ENCODE results near the gene COMT. TPM values are rescaled to one million over a fixed set of nuclear protein-coding genes. Genes with fewer than 3 reads are reported as not detected.
A peak's percentile ranks its signal among the peaks of the same experiment; 100 is the strongest.

The COMT gene
- total RNA-seq, 1 experiment from 2014 or later = 96.0 TPM

DNA sequence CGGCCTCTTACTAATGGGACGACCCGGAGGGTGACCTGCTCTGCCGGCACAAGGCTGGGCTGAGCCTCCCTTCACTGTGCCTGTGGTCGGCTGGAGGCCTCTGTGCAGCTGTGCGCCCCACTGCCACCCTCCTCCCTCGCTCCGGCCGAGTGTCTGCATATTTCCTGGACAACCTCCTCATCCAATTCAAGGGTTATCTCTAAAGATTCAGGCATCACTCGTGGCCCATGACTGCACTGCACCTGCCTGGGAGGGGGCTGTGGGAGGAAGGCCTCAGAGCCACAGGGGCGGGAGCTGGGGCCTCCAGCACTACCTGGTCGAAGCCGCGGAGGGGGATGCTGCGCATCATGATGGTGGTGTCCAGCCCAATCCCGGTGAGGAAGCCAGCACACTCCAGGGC is 43.8 kb upstream of the COMT start:
- CTCF ChIA-PET = interaction anchor here (0.6 kb wide), 1 partner anchor 14 kb away, joined by 4 read pairs; no protein-coding TSS in a partner anchor
- intact Hi-C loops (cut with micrococcal nuclease; ENCODE audit: unreplicated experiment) = no loop called here
- no peaks in the 10 kb centered on the region for H3K27me3 Mint-ChIP-seq (ENCODE audit: insufficient read depth, unreplicated experiment)
- H3K9me3 Mint-ChIP-seq (ENCODE audit: unreplicated experiment) = no peaks in the 10 kb centered on the region
- H3K4me1 ChIP-seq = no peaks in the 10 kb centered on the region
- no peaks in the 10 kb centered on the region for H3K36me3 ChIP-seq (ENCODE audit: control insufficient read depth, insufficient read depth, low read length)
- no peak for DNase-seq
- TF ChIP-seq, protein P1, sequence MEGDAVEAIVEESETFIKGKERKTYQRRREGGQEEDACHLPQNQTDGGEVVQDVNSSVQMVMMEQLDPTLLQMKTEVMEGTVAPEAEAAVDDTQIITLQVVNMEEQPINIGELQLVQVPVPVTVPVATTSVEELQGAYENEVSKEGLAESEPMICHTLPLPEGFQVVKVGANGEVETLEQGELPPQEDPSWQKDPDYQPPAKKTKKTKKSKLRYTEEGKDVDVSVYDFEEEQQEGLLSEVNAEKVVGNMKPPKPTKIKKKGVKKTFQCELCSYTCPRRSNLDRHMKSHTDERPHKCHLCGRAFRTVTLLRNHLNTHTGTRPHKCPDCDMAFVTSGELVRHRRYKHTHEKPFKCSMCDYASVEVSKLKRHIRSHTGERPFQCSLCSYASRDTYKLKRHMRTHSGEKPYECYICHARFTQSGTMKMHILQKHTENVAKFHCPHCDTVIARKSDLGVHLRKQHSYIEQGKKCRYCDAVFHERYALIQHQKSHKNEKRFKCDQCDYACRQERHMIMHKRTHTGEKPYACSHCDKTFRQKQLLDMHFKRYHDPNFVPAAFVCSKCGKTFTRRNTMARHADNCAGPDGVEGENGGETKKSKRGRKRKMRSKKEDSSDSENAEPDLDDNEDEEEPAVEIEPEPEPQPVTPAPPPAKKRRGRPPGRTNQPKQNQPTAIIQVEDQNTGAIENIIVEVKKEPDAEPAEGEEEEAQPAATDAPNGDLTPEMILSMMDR (IDR thresholded peaks at IDR 0.05; ENCODE audit: insufficient read depth in 1 of 2, low read depth in 1 of 2, low read length in 1 of 2, severe bottlenecking in 1 of 2, unreplicated experiment in 1 of 2) = no peak
- no peaks in the 10 kb centered on the region for H3K9me3 ChIP-seq
- peaks cover under 1% of the 10 kb centered on the region for H3K4me1 Mint-ChIP-seq (ENCODE audit: low read depth, unreplicated experiment)
- POLR2A ChIA-PET = no interaction called here
- no peak overlapping the region for H3K4me3 ChIP-seq (ENCODE audit: low read depth, low read length)
- no peak overlapping the region for H3K27ac Mint-ChIP-seq (ENCODE audit: unreplicated experiment)
- no TSS peak for BruUV-seq (replicated peaks)
- no peak overlapping the region for H3K4me3 Mint-ChIP-seq (ENCODE audit: unreplicated experiment)
- H3K36me3 Mint-ChIP-seq (ENCODE audit: insufficient read depth, unreplicated experiment) = peaks cover 5% of the 10 kb centered on the region
- no peaks in the 10 kb centered on the region for H3K27me3 ChIP-seq (replicated peaks; ENCODE audit: control insufficient read depth, insufficient read depth, low read length)

DNA sequence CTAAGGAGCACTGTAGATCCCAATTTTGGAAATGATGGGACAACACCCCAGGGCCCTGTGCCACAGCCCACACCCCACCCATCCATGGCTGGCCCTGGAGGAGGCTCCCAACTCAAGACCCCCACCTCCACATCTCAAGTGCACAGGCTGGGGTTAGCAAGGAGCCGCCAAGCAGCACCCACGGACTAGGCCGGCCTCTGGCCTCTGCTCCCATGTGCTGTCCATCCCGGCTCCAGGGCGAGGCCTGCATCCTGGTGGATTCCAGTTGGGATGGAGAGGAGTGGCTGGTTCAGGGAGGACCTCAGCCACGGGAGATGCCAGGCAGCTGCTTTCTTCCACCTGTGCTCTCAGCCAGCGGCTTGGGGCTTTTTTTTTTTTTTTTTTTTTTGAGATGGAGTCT is 43.4 kb upstream of the COMT start:
- TF ChIP-seq, protein P1 (IDR thresholded peaks at IDR 0.05; ENCODE audit: insufficient read depth in 1 of 2, low read depth in 1 of 2, low read length in 1 of 2, severe bottlenecking in 1 of 2, unreplicated experiment in 1 of 2) = no peak
- POLR2A ChIA-PET = no interaction called here
- no peak overlapping the region for H3K27ac Mint-ChIP-seq (ENCODE audit: unreplicated experiment)

DNA sequence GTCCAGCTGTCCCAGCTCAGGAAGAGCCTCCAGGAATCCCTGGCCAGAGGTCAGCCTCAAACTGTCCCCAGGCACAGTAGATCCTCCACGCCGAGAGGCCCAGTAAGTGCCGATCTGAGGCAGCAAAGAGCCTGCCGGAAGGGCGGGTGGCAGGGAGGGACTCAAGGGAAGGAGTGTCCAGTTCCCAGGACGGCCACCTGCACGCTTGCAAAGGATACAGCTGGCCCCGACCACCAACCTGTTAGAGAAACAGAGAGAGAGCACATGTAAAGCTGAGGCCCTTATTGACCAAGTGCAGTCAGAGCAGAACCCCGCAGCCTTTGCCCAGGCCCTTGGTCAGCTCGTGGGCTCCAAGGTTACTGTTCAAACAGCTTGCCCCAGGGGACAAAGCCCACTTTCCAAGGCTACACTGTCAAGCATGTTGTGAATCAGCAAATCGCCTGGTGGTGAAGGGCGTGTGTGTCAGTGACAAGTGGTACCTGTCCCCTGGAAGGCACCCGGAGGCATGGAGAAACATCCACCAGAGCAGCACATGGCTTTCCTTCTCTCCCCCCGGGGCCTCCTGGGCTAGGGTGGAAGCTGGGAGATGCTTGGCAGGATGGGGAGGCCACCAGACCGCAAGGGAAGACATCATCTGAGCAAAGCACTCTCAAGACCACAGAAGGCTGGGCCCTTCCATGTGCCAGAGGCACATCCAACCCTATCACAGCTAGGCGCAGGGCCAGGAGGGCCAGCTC is 42.6 kb upstream of the COMT start:
- H3K36me3 ChIP-seq (ENCODE audit: control insufficient read depth, insufficient read depth, low read length) = no peaks in the 10 kb centered on the region
- no TSS peak for BruUV-seq (replicated peaks)
- H3K27me3 ChIP-seq (replicated peaks; ENCODE audit: control insufficient read depth, insufficient read depth, low read length) = no peaks in the 10 kb centered on the region
- H3K36me3 Mint-ChIP-seq (ENCODE audit: insufficient read depth, unreplicated experiment) = peaks cover 5% of the 10 kb centered on the region
- no peak for DNase-seq
- H3K27me3 Mint-ChIP-seq (ENCODE audit: insufficient read depth, unreplicated experiment) = no peaks in the 10 kb centered on the region
- ChIA-PET CTCF (interaction anchor here (0.6 to 1.1 kb wide), 2 partner anchors 169 to 410 kb away, joined by 3 read pairs; no protein-coding TSS in a partner anchor), POLR2A (no interaction called here)
- intact Hi-C loops (cut with micrococcal nuclease; ENCODE audit: unreplicated experiment) = no loop called here
- H3K9me3 ChIP-seq = no peaks in the 10 kb centered on the region
- no peak overlapping the region for H3K4me3 ChIP-seq (ENCODE audit: low read depth, low read length)
- peak overlapping the region; percentile 61 for H3K27ac Mint-ChIP-seq (ENCODE audit: unreplicated experiment)
- H3K4me1 ChIP-seq = no peaks in the 10 kb centered on the region
- no peak overlapping the region for H3K4me3 Mint-ChIP-seq (ENCODE audit: unreplicated experiment)
- H3K4me1 Mint-ChIP-seq (ENCODE audit: low read depth, unreplicated experiment) = no peaks in the 10 kb centered on the region
- H3K9me3 Mint-ChIP-seq (ENCODE audit: unreplicated experiment) = no peaks in the 10 kb centered on the region
- TF ChIP-seq, protein P1 (IDR thresholded peaks at IDR 0.05; ENCODE audit: insufficient read depth in 1 of 2, low read depth in 1 of 2, low read length in 1 of 2, severe bottlenecking in 1 of 2, unreplicated experiment in 1 of 2) = no peak

More for the DNA sequence above, 43.4 kb upstream of the COMT start:
- H3K27me3 ChIP-seq (replicated peaks; ENCODE audit: control insufficient read depth, insufficient read depth, low read length) = no peaks in the 10 kb centered on the region
- H3K27me3 Mint-ChIP-seq (ENCODE audit: insufficient read depth, unreplicated experiment) = no peaks in the 10 kb centered on the region
- H3K4me3 Mint-ChIP-seq (ENCODE audit: unreplicated experiment) = no peak overlapping the region
- H3K36me3 ChIP-seq (ENCODE audit: control insufficient read depth, insufficient read depth, low read length) = no peaks in the 10 kb centered on the region
- H3K4me3 ChIP-seq (ENCODE audit: low read depth, low read length) = no peak overlapping the region
- no peaks in the 10 kb centered on the region for H3K4me1 ChIP-seq
- H3K9me3 ChIP-seq = no peaks in the 10 kb centered on the region
- H3K36me3 Mint-ChIP-seq (ENCODE audit: insufficient read depth, unreplicated experiment) = peaks cover 5% of the 10 kb centered on the region
- CTCF ChIA-PET = interaction anchor here (0.6 to 1.1 kb wide), 2 partner anchors 13 to 168 kb away, joined by 3 to 4 read pairs; no protein-coding TSS in a partner anchor
- H3K9me3 Mint-ChIP-seq (ENCODE audit: unreplicated experiment) = no peaks in the 10 kb centered on the region
- no TSS peak for BruUV-seq (replicated peaks)
- DNase-seq = no peak
- intact Hi-C loops (cut with micrococcal nuclease; ENCODE audit: unreplicated experiment) = no loop called here
- no peaks in the 10 kb centered on the region for H3K4me1 Mint-ChIP-seq (ENCODE audit: low read depth, unreplicated experiment)

All from Caco-2 (cell line).